Caki2 (cell line): ENCODE results near the gene RTN4RL2. TPM values are rescaled to one million over a fixed set of nuclear protein-coding genes. Genes with fewer than 3 reads are reported as not detected.

Source experiments
- DNase-seq: peaks from one replicate; pipeline ENCODE4 v3.0.0-alpha.2; 2015; ENCODE audit warnings: low read depth
- in situ Hi-C: cut with HindIII; loops from 2 replicates; pipeline ENCODE4 v1.10.0; 2016; ENCODE audit warnings: low sequenced_read_pairs, low pct_unique_long_range_greater_than_20kb, mixed read lengths
- total RNA-seq: library from RNA; depleted of rRNA; stranded (reverse); fragments of >200 nt; shearing (Covaris generic); gene quantifications from 2 replicates; pipeline ENCODE4 v1.2.3, GENCODE V29; 2014; ENCODE audit warnings: low replicate concordance; rRNA removed

Gene RTN4RL2
- total RNA-seq: not detected in 2 replicates

- peak; percentile 44 for DNase-seq
- in situ Hi-C loops: no loop called here
Measured at GRCh38 chr11:57460022-57460757, at the start of gene RTN4RL2. Gene RTN4RL2 (plus strand): TSS chr11:57460528. CDS start chr11:57460866, 338 bp downstream.

GRCh38 chr11:57413681-57414080 lies 46.6 kb upstream of the RTN4RL2 start:
- in situ Hi-C loops: no loop called here
- no peak for DNase-seq

- in situ Hi-C loops: no loop called here
Measured at GRCh38 chr11:57414612-57415212, 45.6 kb upstream of the RTN4RL2 start.

GRCh38 chr11:57416436-57416835 lies 43.9 kb upstream of the RTN4RL2 start:
- no peak for DNase-seq

More at GRCh38 chr11:57414612-57415212, 45.6 kb upstream of the RTN4RL2 start:
- no peak for DNase-seq

GRCh38 chr11:57417056-57417455 lies 43.3 kb upstream of the RTN4RL2 start:
- no peak for DNase-seq
- in situ Hi-C loops: no loop called here

More at GRCh38 chr11:57416436-57416835, 43.9 kb upstream of the RTN4RL2 start:
- in situ Hi-C loops: no loop called here

- DNase-seq: no peak
- in situ Hi-C loops: no loop called here
Measured at GRCh38 chr11:57418131-57418530, 42.2 kb upstream of the RTN4RL2 start.

- DNase-seq: no peak
- in situ Hi-C loops: no loop called here
Measured at GRCh38 chr11:57419146-57419545, 41.2 kb upstream of the RTN4RL2 start.

GRCh38 chr11:57421066-57421465 lies 39.3 kb upstream of the RTN4RL2 start:
- in situ Hi-C loops: no loop called here
- DNase-seq: no peak

GRCh38 chr11:57421805-57422204 lies 38.5 kb upstream of the RTN4RL2 start:
- DNase-seq: no peak
- in situ Hi-C loops: no loop called here

GRCh38 chr11:57422669-57423068 lies 37.7 kb upstream of the RTN4RL2 start:
- in situ Hi-C loops: no loop called here
- no peak for DNase-seq

GRCh38 chr11:57424137-57424791 lies 36.1 kb upstream of the RTN4RL2 start:
- in situ Hi-C loops: no loop called here
- no peak for DNase-seq

GRCh38 chr11:57424792-57425564 lies 35.4 kb upstream of the RTN4RL2 start:
- in situ Hi-C loops: no loop called here
- no peak for DNase-seq

GRCh38 chr11:57425565-57426438 lies 34.5 kb upstream of the RTN4RL2 start:
- no peak for DNase-seq
- in situ Hi-C loops: no loop called here

- no peak for DNase-seq
- in situ Hi-C loops: no loop called here
Measured at GRCh38 chr11:57426439-57426928, 33.8 kb upstream of the RTN4RL2 start.

GRCh38 chr11:57426929-57427726 lies 33.2 kb upstream of the RTN4RL2 start, which contains the start of gene SLC43A3:
Gene SLC43A3 (minus strand): TSS chr11:57427121. CDS start chr11:57426172, 949 bp downstream.
- in situ Hi-C loops: no loop called here
- no peak for DNase-seq

GRCh38 chr11:57427727-57428082 lies 32.6 kb upstream of the RTN4RL2 start:
- no peak for DNase-seq
- in situ Hi-C loops: no loop called here

GRCh38 chr11:57428643-57429042 lies 31.7 kb upstream of the RTN4RL2 start:
- in situ Hi-C loops: no loop called here
- no peak for DNase-seq
